CD4-positive, CD25-positive, alpha-beta regulatory T cell (primary cell): ENCODE results near the gene KMT5C. TPM values are rescaled to one million over a fixed set of nuclear protein-coding genes. Genes with fewer than 3 reads are reported as not detected.

Source experiments
- ATAC-seq, 2 donors: fragments of 150-1000 bp; cut with Tn5 transposase; one replicate each; pipeline ENCODE4 v1.10.0; 2021; ENCODE audit warnings: low read depth in 2 of 2, moderate number of reproducible peaks in 2 of 2, moderate library complexity in 1 of 2
- DNase-seq, 3 donors: peaks; one replicate each; pipeline versions ENCODE4 v3.0.0 to v3.0.0-alpha.2; 2012 to 2022; ENCODE audit warnings: mixed read lengths in 1 of 3
- H3K27ac ChIP-seq: one replicate; pipeline ENCODE4 v1.7.0; 2013; ENCODE audit warnings: mild to moderate bottlenecking, low read length; ENCODE audit not compliant: insufficient read depth, poor library complexity, severe bottlenecking
- H3K27me3 ChIP-seq: one replicate; pipeline ENCODE4 v1.7.0; 2013; ENCODE audit warnings: low read length; ENCODE audit not compliant: control insufficient read depth, insufficient read depth
- H3K36me3 ChIP-seq: one replicate; pipeline ENCODE4 v1.7.0; 2013; ENCODE audit warnings: mild to moderate bottlenecking, low read length, moderate library complexity; ENCODE audit not compliant: control insufficient read depth, insufficient read depth
- H3K4me1 ChIP-seq: 2 replicates; pipeline ENCODE4 v1.7.0; 2013; ENCODE audit warnings: mild to moderate bottlenecking, low read length; ENCODE audit not compliant: insufficient read depth, control insufficient read depth, poor library complexity, severe bottlenecking
- H3K4me3 ChIP-seq: one replicate; pipeline ENCODE4 v1.7.0; 2013; ENCODE audit warnings: low read depth, mild to moderate bottlenecking, low read length, moderate library complexity
- H3K9me3 ChIP-seq, 2 experiments: 1 replicate in 1 of 2; 2 replicates in 1 of 2; pipeline ENCODE4 v1.7.0; 2013; ENCODE audit warnings: low read length in 2 of 2, mild to moderate bottlenecking in 1 of 2, moderate library complexity in 1 of 2; ENCODE audit not compliant: control insufficient read depth in 2 of 2
- H3K27ac Mint-ChIP-seq, 3 donors: one replicate each; pipeline ENCODE4 v1.8.0; 2020 to 2022; ENCODE audit warnings: mild to moderate bottlenecking in 3 of 3, mixed read lengths in 3 of 3, moderate library complexity in 2 of 3
- H3K27me3 Mint-ChIP-seq: one replicate; pipeline ENCODE4 v1.8.0; 2022; ENCODE audit warnings: mild to moderate bottlenecking, mixed read lengths
- H3K36me3 Mint-ChIP-seq: one replicate; pipeline ENCODE4 v1.8.0; 2020; ENCODE audit warnings: mixed read lengths
- H3K4me1 Mint-ChIP-seq, 4 donors: one replicate each; pipeline ENCODE4 v1.8.0; 2020 to 2022; ENCODE audit warnings: mixed read lengths in 4 of 4, mild to moderate bottlenecking in 1 of 4
- H3K4me3 Mint-ChIP-seq, 4 donors: one replicate each; pipeline ENCODE4 v1.8.0; 2020 to 2022; ENCODE audit warnings: mild to moderate bottlenecking in 4 of 4, mixed read lengths in 4 of 4, moderate library complexity in 3 of 4
- H3K9me3 Mint-ChIP-seq, 7 donors: one replicate each; pipeline ENCODE4 v1.8.0; 2020 to 2022; ENCODE audit warnings: mixed read lengths in 7 of 7, mild to moderate bottlenecking in 3 of 7, moderate library complexity in 2 of 7
- polyA plus RNA-seq, 4 donors: library from polyadenylated mRNA; unstranded; fragments of 300-500 nt; fragmentation: Illumina TruSeq; gene quantifications; one replicate each; pipeline ENCODE4 v1.2.3, GENCODE V29; 2021
- total RNA-seq: library from RNA; stranded (reverse); gene quantifications from one replicate; pipeline ENCODE4 v1.2.3, GENCODE V29; 2022

Gene KMT5C
- total and polyA plus RNA-seq, 5 donors from 2014 or later = 0.98 to 69.6 (median 1.2) TPM

DNA sequence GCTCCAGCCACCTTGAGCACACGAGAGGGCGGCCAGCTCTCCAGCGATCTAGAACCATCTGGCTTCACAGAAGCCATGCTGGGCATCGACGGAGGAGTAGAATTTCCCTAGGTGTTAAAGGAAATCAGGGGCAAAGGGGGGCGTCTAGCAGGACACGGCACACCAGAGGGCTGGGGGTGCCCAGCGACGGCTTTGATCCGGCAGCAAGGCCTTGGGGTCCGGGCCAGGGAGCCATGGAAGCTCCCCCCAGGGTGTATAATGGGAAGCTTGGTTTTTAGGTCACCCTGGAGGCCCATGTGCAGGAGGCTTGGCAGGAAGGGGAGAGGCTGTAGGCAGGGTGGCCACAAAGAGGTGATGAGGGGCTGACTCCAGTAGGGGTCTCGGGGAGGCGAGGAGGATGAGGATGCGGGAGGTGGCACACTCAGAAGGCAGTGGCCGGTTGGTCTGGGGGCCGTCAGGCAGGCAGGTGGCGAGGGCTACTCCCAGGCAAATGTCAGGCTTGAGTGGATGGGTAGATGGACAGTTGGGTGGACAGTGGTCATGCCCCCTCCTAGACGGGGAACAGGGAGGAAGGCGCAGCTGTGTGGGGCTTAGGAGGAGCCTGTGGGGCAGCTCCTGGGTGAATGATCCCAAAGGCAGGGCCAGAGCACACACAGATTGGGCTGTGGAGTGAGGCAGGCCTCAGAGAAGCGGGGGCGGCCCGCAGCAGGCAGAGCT is 5.6 kb downstream of the KMT5C start:
- H3K4me3 ChIP-seq = no peak overlapping the region
- Mint-ChIP-seq H3K4me1 (peaks cover 0 to 14% (median 4%) of the 10 kb centered on the region in 4 donors), H3K9me3 (peaks cover 0 to 2% (median 0%) of the 10 kb centered on the region in 7 donors), H3K36me3 (peaks cover 11% of the 10 kb centered on the region), H3K4me3 (no peak overlapping the region), H3K27me3 (peaks cover 4% of the 10 kb centered on the region), H3K27ac (no peak overlapping the region)
- no peak overlapping the region for H3K27ac ChIP-seq
- ATAC-seq (no peak), DNase-seq (no peak)
- H3K4me1 ChIP-seq = peaks cover 12% of the 10 kb centered on the region
- H3K36me3 ChIP-seq = no peaks in the 10 kb centered on the region
- no peaks in the 10 kb centered on the region for H3K9me3 ChIP-seq
- no peaks in the 10 kb centered on the region for H3K27me3 ChIP-seq

- peaks cover 4% of the 10 kb centered on the region for H3K4me1 ChIP-seq
- H3K27ac Mint-ChIP-seq = no peak overlapping the region
- H3K36me3 ChIP-seq = no peaks in the 10 kb centered on the region
- DNase-seq (no peak), ATAC-seq (no peak)
- peaks cover 11% of the 10 kb centered on the region for H3K36me3 Mint-ChIP-seq
- H3K27me3 ChIP-seq = no peaks in the 10 kb centered on the region
- H3K4me3 ChIP-seq = no peak overlapping the region
- H3K9me3 Mint-ChIP-seq = peaks cover 0 to 2% (median 0%) of the 10 kb centered on the region in 7 donors
- peaks cover 0 to 8% (median 4%) of the 10 kb centered on the region in 4 donors for H3K4me1 Mint-ChIP-seq
- H3K4me3 Mint-ChIP-seq = no peak overlapping the region
- no peaks in the 10 kb centered on the region for H3K9me3 ChIP-seq
- H3K27me3 Mint-ChIP-seq = peaks cover 12% of the 10 kb centered on the region
- no peak overlapping the region for H3K27ac ChIP-seq
Observed at GRCh38 chr19:55345818-55346724, 6.4 kb downstream of the KMT5C start.

DNA sequence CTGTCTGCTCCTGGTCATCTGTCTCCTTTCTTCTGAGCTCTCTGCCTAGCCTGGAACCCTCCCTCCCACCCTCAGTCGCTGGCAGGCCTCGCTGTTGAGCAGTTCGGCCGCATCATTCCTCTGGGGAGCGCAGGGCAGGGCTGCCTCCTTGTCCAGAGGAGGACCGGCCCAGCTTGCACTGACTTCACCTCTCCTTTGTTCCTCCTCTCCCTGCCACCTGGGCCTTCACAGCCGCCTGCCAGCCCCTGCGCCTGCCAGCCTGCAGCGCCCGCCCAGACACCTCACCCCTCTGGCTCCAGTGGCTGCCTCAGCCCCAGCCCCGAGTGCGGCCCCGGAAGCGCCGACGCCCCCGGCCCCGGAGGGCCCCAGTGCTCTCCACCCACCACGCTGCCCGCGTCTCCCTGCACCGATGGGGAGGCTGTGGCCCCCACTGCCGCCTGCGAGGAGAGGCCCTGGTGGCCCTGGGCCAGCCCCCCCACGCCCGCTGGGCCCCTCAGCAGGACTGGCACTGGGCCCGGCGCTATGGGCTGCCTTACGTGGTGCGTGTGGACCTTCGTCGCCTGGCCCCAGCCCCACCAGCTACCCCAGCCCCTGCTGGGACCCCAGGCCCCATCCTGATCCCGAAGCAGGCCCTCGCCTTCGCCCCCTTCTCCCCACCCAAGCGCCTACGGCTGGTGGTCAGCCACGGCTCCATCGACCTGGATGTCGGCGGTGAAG is 7.2 kb downstream of the KMT5C start:
- Mint-ChIP-seq H3K4me1 (peaks cover 0 to 7% (median 4%) of the 10 kb centered on the region in 4 donors), H3K27me3 (peaks cover 21% of the 10 kb centered on the region), H3K4me3 (no peak overlapping the region), H3K27ac (no peak overlapping the region), H3K9me3 (peaks cover 0 to 4% (median 0%) of the 10 kb centered on the region in 7 donors), H3K36me3 (peaks cover 11% of the 10 kb centered on the region)
- Histone ChIP-seq H3K36me3 (no peaks in the 10 kb centered on the region), H3K27ac (no peak overlapping the region), H3K27me3 (peaks cover 2% of the 10 kb centered on the region), H3K4me3 (no peak overlapping the region), H3K9me3 (no peaks in the 10 kb centered on the region), H3K4me1 (no peaks in the 10 kb centered on the region)
- DNase-seq = no peak
- ATAC-seq = no peak

GRCh38 chr19:55347442-55348009 is 7.8 kb downstream of the KMT5C start:
- Histone ChIP-seq H3K27ac (no peak overlapping the region), H3K9me3 (no peaks in the 10 kb centered on the region), H3K4me3 (no peak overlapping the region), H3K4me1 (no peaks in the 10 kb centered on the region), H3K36me3 (no peaks in the 10 kb centered on the region), H3K27me3 (peaks cover 7% of the 10 kb centered on the region)
- H3K27me3 Mint-ChIP-seq = peaks cover 27% of the 10 kb centered on the region
- no peak overlapping the region for H3K27ac Mint-ChIP-seq
- H3K4me1 Mint-ChIP-seq = peaks cover 0 to 13% (median 6%) of the 10 kb centered on the region in 4 donors
- peaks cover 11% of the 10 kb centered on the region for H3K36me3 Mint-ChIP-seq
- ATAC-seq = no peak
- H3K4me3 Mint-ChIP-seq = no peak overlapping the region
- no peak for DNase-seq
- H3K9me3 Mint-ChIP-seq = peaks cover 0 to 4% (median 0%) of the 10 kb centered on the region in 7 donors

GRCh38 chr19:55348317-55349034 is 8.8 kb downstream of the KMT5C start:
- Histone ChIP-seq H3K36me3 (no peaks in the 10 kb centered on the region), H3K4me3 (no peak overlapping the region), H3K27me3 (peaks cover 14% of the 10 kb centered on the region), H3K4me1 (peaks cover 7% of the 10 kb centered on the region), H3K27ac (no peak overlapping the region), H3K9me3 (no peaks in the 10 kb centered on the region)
- peaks cover 36% of the 10 kb centered on the region for H3K27me3 Mint-ChIP-seq
- peaks cover 0 to 23% (median 11%) of the 10 kb centered on the region in 4 donors for H3K4me1 Mint-ChIP-seq
- no peak for DNase-seq
- peaks cover 7% of the 10 kb centered on the region for H3K36me3 Mint-ChIP-seq
- no peak overlapping the region for H3K27ac Mint-ChIP-seq
- peaks cover 0 to 4% (median 0%) of the 10 kb centered on the region in 7 donors for H3K9me3 Mint-ChIP-seq
- H3K4me3 Mint-ChIP-seq = peak overlapping the region in 1 of 4 donors; percentile 58
- ATAC-seq = no peak

- H3K27me3 ChIP-seq = peaks cover 18% of the 10 kb centered on the region
- H3K4me1 Mint-ChIP-seq = peaks cover 0 to 29% (median 13%) of the 10 kb centered on the region in 4 donors
- H3K27ac Mint-ChIP-seq = no peak overlapping the region
Observed at GRCh38 chr19:55350620-55351315, 11.1 kb downstream of the KMT5C start.

More at GRCh38 chr19:55350620-55351315, 11.1 kb downstream of the KMT5C start:
- peaks cover 0 to 4% (median 0%) of the 10 kb centered on the region in 7 donors for H3K9me3 Mint-ChIP-seq
- DNase-seq = no peak
- H3K27ac ChIP-seq = no peak overlapping the region
- H3K4me3 Mint-ChIP-seq = peak overlapping the region in 2 of 4 donors; percentile 74 to 96
- no peak overlapping the region for H3K4me3 ChIP-seq
- no peaks in the 10 kb centered on the region for H3K36me3 Mint-ChIP-seq
- no peaks in the 10 kb centered on the region for H3K9me3 ChIP-seq
- H3K4me1 ChIP-seq = peaks cover 20% of the 10 kb centered on the region
- H3K27me3 Mint-ChIP-seq = peaks cover 44% of the 10 kb centered on the region
- no peaks in the 10 kb centered on the region for H3K36me3 ChIP-seq
- ATAC-seq = no peak
